ENCODE results near the gene SAMD5.

The SAMD5 gene

GRCh38 chr6:147569788-147570187, 61.3 kb downstream of the SAMD5 start:
- TF ChIP-seq CTCF (IDR thresholded peaks at IDR 0.05): no peak

- no peak for TF ChIP-seq CTCF (IDR thresholded peaks at IDR 0.05)
Measured at GRCh38 chr6:147570681-147571080, 62.2 kb downstream of the SAMD5 start.

- no peak for TF ChIP-seq CTCF (IDR thresholded peaks at IDR 0.05)
Measured at GRCh38 chr6:147577488-147577887, 69.0 kb downstream of the SAMD5 start.

- TF ChIP-seq CTCF (IDR thresholded peaks at IDR 0.05): no peak
Measured at GRCh38 chr6:147578159-147578558, 69.7 kb downstream of the SAMD5 start.

- TF ChIP-seq CTCF (IDR thresholded peaks at IDR 0.05): no peak
Measured at GRCh38 chr6:147578883-147579282, 70.4 kb downstream of the SAMD5 start.

GRCh38 chr6:147579667-147580066, 71.2 kb downstream of the SAMD5 start:
- TF ChIP-seq CTCF (IDR thresholded peaks at IDR 0.05): no peak

GRCh38 chr6:147582991-147583390, 74.5 kb downstream of the SAMD5 start:
- TF ChIP-seq CTCF (IDR thresholded peaks at IDR 0.05): no peak

GRCh38 chr6:147585256-147585655, 76.8 kb downstream of the SAMD5 start:
- TF ChIP-seq CTCF (IDR thresholded peaks at IDR 0.05): no peak

Measured in LNCAP (cell line).